GM19238 (cell line): ENCODE measurements around the gene NTRK2.
"Not testable (repeated sequence)": the region's sequence is repeated elsewhere in the genome, so short reads cannot be mapped to it uniquely, and the experiment has no call there.

Experiments
- DNase-seq: peaks from one replicate; pipeline ENCODE4 v3.0.0; 2011; ENCODE audit warnings: low spot score; ENCODE audit not compliant: insufficient read length

Gene NTRK2

GRCh38 chr9:84880835-84881234, 211.3 kb downstream of the NTRK2 start:
- DNase-seq = no peak

DNA sequence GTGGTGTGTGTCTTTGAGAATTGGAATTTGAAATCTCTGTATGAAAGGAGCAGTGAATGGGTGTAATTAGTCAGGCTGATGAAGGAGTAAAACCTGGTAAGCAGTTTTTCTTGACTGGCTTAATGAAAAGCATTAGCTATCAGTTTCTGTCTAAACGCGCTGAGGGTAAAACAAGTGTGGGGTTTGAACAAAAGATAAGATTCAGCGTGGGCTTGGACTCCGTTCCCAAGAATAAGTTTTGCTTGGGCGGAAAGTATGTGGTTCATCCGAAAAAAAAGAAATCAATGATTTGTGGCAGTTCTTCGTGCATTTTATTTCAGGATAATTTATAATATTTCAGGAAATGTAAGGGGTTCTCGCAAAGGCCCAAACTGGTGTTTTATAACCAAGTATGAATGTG, 217.3 kb downstream of the NTRK2 start:
- no peak for DNase-seq

DNA sequence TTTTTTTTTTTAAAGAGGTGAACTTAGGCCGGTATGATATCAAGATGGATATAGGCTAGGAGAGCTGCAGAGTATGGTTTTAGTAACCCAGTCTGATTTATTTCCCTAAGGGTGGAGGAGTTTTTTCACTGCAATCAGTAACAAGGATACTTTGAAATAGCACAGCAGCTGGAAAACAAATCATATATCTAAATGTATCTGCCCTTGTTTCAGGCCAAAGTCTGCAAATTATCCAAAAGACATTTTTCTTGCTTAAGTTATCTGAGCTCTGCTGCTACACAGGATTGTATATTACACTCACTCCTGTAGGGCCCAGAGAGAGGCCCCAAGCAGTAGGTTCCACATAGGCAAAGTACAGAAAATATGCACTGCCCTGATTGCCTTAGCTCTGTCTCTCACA, 222.4 kb downstream of the NTRK2 start:
- DNase-seq = no peak

DNA sequence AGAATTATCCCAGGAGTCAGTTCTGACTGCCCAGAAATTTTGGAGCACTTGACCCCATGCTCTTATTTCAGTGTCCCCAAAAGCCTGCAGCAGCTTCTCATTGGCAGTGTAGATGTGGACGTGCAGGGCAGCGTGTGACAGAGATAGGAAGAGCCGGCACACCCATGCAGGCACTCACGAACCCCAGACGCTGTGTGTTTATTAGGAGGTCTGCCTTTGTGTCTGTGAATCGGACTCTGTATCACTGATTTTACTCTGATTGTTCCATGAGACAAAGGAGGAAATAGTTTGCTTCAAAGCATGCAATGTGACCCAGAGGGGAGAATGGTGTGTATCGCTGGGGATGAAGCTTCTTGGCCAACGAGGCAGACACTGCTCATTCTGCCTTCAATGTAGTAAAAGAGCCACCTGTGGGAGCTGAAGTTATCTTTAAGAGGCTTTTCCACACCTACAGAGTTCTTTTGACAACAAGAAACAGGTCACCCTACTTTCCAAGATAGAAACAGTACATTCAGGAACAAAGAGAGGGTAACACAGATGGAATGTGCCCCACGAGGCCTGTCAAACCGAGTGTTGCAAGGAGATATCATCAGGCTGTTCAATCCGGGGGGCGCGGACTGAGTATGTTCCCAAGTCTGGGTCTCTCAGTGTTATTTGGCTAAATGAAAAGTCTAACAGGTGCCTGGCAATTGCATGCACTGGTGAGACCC, 224.0 kb downstream of the NTRK2 start:
- no peak for DNase-seq

GRCh38 chr9:84894859-84895258, 225.3 kb downstream of the NTRK2 start:
- no peak for DNase-seq

GRCh38 chr9:84897362-84898094, 228.0 kb downstream of the NTRK2 start:
- no peak for DNase-seq

DNA sequence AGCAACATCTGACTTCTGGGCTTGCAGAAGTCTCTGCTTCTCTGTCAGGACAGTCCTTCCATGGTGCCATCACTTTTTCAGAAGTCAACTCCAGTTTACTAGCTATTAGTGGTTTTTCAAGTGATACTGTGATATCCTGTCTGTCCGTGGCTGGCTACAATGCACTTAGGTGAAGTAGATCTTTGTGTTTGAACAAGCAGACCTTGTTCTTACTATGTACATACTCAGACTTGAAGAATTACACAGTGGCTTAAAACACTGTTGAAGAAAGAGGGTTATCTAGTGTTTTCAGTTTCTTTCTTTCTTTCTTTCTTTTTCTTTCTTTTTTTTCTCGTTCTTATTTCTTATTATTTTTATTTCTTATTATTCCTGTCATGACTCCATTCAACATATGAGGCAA, 228.7 kb downstream of the NTRK2 start:
- no peak for DNase-seq

GRCh38 chr9:84898618-84899017, 229.1 kb downstream of the NTRK2 start:
- not testable (repeated sequence) for DNase-seq

GRCh38 chr9:84899326-84899725, 229.8 kb downstream of the NTRK2 start:
- DNase-seq = no peak

DNA sequence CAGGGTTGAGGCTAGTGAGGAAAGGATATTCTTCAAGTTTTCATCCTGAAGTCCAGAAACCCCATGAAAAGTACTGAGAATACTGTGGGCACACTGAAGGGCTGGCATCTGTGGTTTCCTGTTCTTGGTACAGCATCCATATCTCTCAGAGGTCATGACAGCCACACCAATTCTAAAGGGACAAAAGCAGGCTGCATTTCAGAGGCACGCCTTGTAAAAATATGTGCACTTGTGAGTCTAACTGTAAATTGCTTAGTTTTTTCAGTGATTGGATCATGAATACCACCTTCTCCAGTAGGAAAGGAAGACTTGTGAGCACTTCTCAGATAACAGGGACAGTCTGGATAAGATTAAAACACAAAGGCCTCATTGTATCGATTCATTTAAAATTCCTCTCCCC, 230.9 kb downstream of the NTRK2 start:
- DNase-seq = no peak

- DNase-seq = no peak
Observed at GRCh38 chr9:84903963-84904362, 234.4 kb downstream of the NTRK2 start.

DNA sequence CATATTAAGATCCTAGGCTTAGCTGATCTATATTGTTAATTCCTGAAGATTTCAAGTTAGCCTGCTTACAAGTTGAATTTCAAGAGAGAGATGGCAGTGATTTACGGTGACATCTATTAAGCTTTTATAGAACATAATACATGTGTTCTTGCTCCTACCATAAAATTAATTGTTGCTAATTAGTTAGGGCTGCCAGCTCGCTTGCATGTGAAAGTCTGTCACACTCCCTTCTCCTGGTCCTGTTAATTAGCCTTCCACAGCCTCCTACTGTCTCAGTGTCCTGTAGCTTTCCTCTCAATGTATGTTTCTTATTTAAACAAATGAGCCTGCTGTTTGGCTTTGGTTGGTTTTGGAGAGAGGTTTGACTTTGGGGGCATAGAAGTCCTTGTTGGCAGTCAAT, 247.2 kb downstream of the NTRK2 start:
- DNase-seq = no peak

- DNase-seq = no peak
Observed at GRCh38 chr9:84917366-84918070, 248.0 kb downstream of the NTRK2 start.

- no peak for DNase-seq
Observed at GRCh38 chr9:84919440-84919839, 249.9 kb downstream of the NTRK2 start.

DNA sequence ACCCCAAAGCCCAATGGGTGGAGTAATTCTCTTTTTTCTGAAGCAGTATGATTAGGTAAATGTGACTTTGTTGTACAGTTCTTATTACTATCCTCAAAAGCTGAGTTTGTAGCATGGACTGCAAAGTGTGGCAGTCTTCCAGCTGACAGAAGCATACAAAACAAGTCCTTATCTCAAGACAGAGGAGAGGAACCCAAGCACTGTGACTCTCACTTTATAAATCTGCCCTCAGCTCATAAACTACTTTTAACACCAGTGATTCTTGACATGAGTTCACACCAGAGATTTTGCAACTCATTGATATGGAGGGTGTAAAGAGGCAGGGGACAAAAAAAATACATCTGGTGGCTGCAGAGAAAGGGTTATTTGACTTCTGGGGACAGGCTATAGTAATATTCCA, 251.6 kb downstream of the NTRK2 start:
- no peak for DNase-seq

GRCh38 chr9:84922051-84922450, 252.5 kb downstream of the NTRK2 start:
- no peak for DNase-seq

DNA sequence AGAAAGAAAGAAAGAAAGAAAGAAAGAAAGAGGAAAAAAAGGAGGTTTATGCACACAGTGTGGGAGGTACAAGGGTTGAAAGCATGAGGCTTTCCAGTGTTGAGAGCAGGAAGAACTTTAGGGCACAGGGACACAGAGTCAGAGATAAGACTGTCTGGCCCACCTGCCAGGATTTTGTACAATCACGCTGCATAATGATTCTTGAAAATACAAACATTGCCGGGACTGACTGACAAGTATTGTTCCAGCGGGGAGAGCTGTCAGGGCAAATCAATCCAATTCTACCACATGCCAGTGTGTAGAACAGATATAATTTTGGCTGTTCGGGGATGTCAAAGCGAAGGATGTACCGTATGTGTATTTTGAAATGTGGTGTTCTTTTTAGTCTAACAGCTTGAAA, 254.7 kb downstream of the NTRK2 start:
- DNase-seq = no peak

DNA sequence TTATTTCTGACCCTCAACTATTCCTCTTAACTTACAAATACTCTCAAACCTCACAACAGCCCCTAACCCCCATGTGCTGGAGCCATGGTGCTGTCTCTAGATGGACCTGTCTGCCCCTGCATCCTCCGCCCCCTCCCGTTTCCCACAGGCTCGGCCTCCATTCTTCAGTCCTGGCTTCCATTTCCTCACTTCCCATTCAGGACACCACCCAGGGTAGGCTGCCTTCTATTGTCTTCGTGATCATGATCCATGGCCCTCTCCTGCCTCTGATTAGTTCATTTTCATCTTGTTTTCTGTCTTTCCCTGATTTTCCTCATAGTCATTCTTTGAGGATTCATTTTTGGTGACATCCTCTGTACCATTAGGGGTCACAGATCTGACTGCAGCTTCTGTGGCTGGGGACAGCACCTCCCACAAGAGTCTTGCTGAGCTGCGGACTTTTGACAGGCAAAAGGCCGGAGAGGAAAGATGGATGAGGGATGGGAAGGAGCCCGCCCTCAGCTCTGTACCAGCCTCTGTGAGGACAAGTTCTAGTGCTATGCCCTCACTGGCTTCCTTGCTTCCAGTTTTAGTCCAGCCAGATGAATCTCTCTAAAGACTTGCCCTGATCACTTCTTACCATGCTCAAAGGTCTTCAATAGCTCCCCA, 255.8 kb downstream of the NTRK2 start:
- no peak for DNase-seq

GRCh38 chr9:84926793-84927192, 257.3 kb downstream of the NTRK2 start:
- DNase-seq = no peak

DNA sequence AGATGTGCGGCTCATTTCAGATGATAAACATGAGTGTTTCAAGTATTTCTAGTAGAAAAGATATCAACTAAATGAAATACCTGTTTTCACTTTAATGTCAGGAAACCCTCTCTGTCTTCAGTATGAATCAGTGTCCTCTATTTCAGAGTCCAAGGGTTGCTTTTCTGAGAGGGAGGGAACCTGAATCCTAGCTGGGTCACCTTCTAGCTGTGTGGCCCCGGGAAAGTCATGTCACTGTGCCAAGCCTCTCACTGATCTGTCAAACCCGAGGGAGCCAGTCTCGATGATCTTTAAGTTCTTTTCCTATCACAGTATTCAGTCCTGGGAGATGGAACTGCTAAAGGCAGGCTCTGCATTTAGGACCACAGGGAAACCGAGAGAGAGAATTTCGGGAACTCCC, 258.9 kb downstream of the NTRK2 start:
- DNase-seq = no peak

GRCh38 chr9:84929068-84929467, 259.5 kb downstream of the NTRK2 start:
- no peak for DNase-seq

DNA sequence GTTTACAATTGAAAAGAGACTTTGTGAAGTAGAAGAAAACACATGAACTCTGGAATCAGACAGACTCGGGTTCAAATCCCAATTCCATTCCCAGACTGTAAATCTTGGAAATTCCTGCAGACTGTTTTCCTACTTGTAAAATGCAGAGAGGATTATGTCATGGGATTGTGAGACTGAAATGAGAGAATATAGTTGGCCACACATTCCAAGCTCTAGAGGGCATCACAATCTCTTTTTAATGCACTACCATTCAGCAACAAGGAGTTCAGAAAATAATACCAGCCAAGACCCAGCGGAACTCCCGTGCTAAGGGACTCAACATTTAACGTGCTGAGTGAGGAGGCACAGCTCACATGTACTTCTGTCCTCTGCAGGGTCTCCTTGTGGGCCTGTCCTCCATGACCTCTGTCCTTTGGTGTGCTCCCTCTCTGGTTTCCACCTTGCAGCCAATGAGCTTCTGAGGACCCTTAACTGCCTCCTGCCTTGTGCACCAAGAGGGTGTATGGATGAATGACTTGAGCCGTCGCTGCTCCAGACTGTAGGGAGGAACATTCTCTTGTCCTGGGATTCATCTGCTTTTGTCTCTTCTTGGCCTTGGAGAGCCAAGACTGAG, 263.5 kb downstream of the NTRK2 start:
- no peak for DNase-seq
